GM11168 (cell line): ENCODE data around the gene RFX3.

ENCODE experiments used
- in situ Hi-C: fragments of 300-500 bp; cut with MboI; formaldehyde crosslinking; loops from one replicate; pipeline ENCODE4 v1.12.0; 2022; ENCODE audit warnings: low sequenced_read_pairs; ENCODE audit not compliant: unreplicated experiment

RFX3 gene

DNA sequence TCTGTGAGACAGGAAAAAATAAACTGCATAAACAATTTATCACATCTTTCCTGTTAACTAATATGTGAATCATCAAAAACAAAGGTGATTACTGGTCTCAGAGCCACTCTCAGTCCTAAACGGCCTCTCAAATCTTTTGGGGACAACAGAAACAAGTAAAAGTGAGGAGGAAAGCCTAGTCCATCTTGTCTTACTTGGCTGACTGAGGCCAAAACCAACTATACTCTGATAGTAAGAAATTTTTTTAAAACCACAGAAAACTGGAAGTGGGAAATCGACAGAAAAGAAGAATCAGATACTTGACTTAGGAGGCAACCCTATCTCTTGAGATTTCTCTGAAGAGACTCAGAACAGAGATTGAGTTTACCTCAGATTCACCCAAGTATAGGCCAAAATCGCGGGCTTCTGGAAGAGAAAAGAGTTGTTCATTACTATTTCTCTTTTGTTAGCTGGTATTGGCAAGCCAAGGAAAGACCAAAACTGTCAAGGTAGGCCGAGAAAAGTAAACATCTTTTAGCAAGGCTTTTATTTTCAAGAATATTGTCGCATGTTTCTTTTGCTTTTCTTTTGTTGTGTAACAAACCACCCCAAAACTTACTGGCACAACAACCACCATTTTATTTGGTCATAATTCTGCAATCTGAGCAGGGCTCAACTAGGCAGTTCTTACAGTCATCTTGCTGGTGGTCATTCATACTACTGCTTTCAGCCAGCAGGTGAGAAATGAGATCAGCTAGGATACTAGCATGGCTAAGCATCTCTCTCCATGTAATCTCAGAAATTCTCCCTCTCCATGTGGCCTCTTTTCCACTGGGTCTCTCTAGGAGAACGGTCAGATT lies 46.1 kb downstream of the RFX3 start:
- in situ Hi-C loops, result no loop called here

DNA sequence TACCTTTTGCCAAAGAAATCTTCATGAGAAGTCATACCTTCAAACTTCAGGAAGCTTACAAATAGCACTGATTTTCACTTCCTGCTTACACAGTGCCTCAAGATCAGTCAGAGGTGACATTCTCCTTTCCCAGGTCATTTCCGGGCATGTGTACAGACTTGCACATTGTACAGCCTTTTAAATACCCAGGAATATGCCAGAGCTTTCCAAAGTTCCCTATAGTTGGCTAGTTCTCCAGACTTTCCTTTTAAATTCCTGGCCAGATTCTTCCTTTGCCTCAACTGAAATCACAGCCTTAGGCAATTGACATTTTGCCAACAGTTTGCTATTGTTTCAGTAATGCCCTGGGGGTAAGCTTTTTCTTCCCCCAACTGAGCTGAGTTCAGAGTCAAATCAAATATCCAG lies 47.2 kb downstream of the RFX3 start:
- in situ Hi-C loops, result no loop called here

DNA sequence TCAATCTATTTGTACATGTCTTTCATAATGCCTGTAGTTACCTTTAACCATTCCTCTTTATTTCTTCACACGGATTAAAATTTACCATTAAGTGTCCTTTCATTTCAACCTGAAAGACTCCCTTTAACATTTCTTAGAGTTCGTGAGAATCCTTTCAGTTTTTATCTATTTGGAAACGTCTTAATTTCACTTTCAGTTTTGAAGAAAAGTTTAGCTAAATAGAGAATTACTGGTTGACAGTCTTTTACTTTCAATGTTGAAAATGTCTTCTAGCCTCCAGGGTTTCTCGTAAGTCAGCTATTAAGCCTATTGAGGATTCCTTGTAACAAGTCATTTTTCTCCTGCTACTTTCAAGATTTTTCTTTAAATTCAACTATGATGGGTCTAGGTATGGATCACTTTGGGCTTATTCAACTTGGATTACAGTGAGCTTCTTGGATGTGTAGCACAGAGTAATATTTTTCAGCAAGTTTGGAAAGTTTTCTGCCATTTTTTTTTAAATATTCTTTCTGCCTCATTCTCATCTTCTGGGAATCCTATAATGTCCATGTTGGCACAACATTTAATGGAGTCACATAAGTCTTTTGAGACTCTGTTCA lies 48.5 kb downstream of the RFX3 start:
- in situ Hi-C loops, result no loop called here

DNA sequence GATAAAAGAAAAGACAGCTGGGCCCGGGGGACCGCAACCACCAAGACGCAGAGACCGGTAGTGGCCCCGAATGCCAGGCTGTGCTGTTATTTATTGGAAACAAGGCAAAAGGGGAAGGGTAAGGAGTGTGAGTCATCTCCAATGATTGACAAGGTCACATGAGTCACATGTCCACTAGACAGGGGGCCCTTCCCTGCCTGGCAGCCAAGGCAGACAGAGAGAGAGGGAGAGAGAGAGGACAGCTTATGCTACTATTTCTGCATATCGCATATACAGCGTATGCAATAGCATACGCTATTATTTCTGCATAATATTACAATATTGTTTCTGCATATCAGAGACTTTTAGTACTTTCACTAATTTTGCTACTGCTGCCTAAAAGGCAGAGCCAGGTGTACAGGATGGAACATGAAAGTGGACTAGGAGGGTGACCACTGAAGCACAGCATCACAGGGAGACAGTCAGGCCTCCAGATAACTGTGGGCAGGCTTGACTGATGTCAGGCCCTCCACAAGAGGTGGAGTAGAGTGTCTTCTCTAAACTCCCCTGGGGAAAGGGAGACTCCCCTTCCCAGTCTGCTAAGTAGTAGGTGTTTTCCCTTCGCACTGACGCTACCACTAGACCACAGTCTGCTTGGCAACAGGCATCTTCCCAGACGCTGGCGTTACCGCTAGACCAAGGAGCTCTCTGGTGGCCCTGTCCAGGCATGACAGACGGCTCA lies 50.3 kb downstream of the RFX3 start:
- in situ Hi-C loops, result no loop called here

DNA sequence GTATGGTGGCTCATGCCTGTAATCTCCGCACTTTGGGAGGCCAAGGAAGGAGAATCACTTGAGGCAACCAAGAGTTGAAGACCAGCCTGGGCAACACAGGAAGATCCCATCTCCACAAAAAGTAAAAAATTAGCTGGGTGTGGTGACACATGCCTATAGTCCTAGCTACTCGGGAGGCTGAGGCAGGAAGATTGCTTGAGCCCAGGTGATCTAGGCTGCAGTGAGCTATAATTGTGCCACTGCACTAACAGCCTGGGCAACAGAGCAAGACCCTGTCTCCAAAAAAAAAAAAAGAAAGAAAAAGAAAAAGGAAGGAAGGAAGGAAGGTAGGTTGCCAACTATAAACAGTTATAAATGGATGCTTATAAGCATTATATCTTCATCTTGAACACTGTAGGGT lies 51.0 kb downstream of the RFX3 start:
- in situ Hi-C loops, result loop anchor here (5.0 to 25.0 kb wide), 2 partner anchors 177 to 637 kb away; no protein-coding TSS in a partner anchor

DNA sequence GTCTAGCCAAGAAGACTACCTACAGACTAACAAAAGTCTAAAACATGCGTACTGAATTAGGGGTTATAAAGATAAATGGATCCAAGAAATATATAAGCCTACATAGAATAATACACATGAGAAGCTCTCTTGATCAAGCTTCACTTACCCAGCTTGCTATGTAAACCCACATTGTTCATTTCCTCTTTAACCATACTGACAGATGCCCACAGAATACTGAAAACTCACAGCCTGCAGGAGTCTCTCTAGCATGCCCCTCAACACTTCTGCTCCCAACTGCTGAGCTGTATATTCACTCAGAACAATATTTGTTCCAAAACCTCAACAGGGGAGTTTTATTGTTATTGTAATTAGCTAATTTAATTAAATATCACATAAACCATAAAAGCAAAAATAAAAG lies 52.4 kb downstream of the RFX3 start:
- in situ Hi-C loops, result loop anchor here (5.0 to 25.0 kb wide), 2 partner anchors 179 to 639 kb away; no protein-coding TSS in a partner anchor

DNA sequence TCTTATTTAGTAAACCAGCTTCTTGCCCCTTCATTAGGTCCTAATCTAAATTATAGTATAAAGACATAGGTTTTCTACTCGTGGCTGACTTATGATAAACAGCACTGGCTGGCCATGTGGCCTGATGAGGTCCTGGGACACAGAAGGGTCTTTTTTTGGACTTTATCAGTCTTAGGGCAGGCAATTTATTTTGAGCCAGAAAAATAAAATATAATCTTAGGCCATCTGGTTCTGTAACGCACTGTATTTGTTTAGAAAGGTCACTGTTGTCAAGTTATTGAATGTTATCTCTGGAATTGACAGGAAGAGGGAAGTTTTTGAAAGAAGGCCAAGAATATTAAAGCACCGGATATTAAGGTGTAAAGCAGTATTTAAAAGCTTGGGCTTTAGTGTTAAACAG lies 53.9 kb downstream of the RFX3 start:
- in situ Hi-C loops, result loop anchor here (5.0 to 25.0 kb wide), 2 partner anchors 180 to 640 kb away; no protein-coding TSS in a partner anchor

DNA sequence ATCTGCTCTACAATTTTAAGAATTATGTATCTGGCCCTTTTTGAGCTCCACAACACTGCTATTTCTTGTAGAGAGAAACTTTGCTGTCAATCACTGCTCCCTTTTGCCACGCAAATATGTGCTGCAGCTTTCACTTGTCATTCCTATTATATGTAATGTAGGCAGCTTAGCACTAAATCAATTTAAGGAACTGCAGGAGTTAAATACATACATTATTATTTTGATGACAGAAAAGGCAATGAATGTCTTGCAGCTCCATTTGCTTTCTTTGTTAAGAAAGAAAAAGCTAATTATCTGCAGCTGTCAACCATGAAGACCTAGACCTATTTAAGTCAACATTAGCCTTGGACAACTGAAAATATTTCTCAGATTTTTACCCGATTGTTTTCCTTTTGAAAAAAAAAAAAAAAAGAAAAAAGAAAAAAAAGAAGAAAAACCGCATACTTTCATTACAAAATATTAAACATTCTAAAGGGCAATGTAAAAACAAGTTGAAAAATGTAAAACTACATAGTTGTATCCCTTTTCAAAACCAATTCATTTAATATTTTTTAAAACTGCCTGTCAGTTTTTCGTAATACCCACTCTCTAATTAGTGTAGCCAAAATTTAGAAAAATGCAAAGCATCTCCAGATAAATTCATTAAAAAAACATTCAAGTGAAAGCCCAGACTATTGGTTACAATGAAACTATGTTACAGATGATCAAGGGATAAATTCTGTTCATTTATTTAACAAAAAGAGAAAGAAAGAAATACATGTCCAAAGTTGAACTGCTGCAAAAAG lies 57.2 kb downstream of the RFX3 start:
- in situ Hi-C loops, result loop anchor here (25.0 kb wide), 1 partner anchor 644 kb away; no protein-coding TSS in a partner anchor

DNA sequence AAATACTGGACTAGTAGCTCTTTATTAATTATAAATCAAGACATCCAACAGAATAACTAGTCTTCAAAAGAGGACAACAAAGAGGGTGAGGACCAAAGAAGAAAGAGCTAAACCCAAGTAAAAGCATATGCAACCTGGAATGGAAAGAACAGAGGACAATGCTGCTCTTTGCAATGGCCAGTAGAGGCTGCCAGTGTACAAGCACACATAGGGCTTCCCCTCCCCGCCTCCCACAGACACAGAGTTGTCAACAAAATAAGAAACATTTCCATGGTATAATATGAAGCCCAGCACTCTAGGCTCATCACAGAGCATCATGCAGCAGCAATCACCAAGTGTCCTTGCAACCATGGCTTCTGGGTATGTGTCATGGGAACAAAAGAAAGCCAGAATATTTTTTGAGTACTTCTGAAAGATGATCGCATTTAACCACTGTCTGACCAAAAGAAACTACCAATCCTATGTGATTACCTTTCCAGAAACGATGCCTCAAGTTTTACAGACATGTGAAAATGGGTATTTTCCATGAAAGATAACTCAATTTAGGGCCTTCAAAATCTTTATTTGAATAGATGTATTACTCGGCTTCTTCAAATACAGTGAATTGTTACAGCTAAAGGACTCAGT lies 58.1 kb downstream of the RFX3 start:
- in situ Hi-C loops, result loop anchor here (25.0 kb wide), 1 partner anchor 645 kb away; no protein-coding TSS in a partner anchor

DNA sequence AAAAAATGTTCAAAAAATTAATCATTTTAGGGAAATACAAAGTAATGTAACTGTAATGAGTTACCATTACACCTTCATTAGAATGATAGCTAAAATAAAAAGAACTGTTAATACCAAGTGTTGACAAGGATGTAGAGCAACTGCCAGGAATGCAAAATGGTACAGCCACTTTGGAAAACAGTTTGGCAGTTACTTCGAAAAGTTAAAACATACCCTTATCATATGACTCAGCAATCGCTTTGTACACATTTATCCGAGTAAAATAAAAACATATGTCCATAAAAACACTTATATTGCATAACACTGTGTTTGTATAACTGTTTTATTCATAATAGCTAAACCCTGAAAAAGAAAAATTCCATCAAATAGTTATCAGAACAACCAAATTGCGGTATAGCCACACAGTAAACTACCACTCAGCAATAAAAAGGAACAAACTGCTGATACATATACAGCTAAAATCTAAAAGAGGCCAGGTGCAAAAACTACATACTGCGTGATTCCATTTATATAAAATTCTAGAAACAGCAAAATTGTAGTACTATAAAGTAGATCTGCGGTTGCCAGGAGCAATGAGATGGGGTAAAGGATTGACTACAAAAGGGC lies 61.7 kb downstream of the RFX3 start:
- in situ Hi-C loops, result loop anchor here (25.0 kb wide), 1 partner anchor 648 kb away; no protein-coding TSS in a partner anchor

DNA sequence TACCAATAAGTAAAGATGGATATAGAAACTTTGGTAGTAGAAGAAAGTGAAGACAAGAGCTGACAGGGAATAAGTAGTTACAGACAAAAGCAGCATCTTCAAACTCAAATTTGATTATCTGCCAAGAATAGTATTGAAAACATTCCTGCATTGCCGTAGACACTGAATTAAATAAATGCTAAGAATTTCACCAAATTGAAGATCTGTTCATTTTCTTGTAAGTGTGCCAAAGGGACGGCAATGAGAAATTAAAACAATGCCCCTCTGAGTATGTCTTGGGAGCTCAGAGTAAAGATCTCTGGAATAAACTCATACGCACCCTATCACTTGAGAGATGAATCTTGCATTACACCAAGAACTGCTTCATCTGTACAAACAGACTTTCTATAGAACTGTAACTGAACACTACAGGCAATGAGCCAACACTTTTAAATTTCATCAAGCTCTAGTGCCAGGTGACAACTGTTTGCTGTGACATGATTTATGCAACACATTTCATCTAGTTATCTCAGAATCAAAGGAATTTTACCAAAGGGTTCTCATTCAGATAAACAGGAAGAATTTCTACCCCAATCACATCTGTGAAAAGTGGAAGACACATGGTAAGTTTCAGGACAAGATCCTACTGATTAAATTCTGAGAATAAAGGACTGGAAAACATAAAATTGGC lies 66.9 kb downstream of the RFX3 start:
- in situ Hi-C loops, result loop anchor here (10.0 to 25.0 kb wide), 2 partner anchors 276 to 653 kb away; no protein-coding TSS in a partner anchor

DNA sequence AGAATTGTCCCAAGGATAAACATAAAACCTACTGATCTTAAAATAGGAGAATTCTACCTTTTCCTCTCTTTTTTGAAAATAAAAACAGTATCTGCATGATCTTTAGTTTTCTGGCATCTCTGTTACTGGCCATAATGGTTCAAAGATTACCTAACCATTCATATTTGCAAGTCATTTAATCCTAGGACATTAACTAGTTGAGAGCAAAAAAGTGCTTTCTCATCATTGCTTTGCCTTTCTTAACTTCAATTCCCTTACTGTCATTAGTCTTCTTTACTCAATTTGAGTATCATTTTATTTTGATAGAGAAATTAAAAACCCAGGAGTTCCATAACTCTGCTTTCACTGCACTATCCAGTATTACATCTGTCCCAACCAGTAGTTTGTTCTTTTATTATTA lies 68.6 kb downstream of the RFX3 start:
- in situ Hi-C loops, result loop anchor here (10.0 to 25.0 kb wide), 2 partner anchors 278 to 655 kb away; no protein-coding TSS in a partner anchor

DNA sequence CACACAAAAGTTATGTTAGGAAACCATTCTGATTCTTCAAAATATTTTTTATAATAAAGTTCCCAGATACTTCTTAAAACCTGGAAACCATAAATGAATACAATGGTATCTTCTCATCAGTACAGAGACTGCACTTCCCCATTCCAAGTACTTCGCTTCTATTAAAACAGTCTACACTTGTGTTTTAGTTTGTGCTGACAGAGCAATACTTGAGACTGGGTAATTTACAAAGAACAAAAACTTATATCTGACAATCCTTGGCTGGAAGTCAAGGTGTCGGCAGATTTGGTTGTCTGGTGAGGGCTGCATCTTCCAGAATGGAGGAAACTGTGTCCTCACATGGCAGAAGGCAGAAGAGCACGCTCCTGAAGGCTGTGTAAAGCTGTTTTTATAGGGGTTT lies 70.1 kb downstream of the RFX3 start:
- in situ Hi-C loops, result loop anchor here (10.0 to 25.0 kb wide), 2 partner anchors 279 to 657 kb away; no protein-coding TSS in a partner anchor

DNA sequence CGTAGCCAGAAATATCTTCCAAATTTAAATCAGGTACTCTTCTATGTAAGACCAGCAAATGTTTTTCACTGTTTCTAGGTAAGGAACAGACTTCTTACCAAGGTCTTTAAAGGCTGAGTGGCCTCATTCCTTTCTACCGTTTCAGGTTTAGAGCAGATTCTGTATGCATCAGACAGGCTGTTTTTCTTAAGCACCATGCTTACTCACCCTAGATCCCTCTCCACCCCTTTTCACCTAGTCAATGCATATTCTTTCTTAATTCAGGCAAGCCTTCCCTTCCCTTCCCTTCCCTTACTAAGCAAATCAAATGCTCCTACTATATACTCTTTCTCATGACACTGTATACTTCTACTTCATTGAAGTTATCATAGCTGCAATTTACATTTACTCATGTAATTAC lies 70.7 kb downstream of the RFX3 start:
- in situ Hi-C loops, result loop anchor here (10.0 to 25.0 kb wide), 2 partner anchors 280 to 657 kb away; no protein-coding TSS in a partner anchor

DNA sequence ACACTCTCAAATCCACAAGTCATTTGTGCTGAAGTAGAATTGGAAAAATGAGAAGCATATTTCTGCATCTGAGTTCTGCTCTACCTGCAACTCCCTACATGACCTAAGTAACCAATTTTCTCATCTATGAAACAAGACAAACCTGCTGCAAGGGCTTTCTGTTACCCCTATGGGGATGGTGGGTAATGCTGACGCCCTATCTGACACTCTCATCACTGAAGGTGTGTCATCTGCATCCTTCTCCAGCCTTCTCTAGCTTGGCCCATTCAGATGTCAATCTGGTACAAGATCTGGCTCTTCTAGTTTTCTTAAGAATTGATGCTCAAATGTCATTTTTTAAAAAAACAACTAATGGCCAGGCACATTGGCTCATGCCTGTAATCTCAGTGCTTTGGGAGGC lies 73.8 kb downstream of the RFX3 start:
- in situ Hi-C loops, result loop anchor here (10.0 to 25.0 kb wide), 2 partner anchors 283 to 660 kb away; no protein-coding TSS in a partner anchor

DNA sequence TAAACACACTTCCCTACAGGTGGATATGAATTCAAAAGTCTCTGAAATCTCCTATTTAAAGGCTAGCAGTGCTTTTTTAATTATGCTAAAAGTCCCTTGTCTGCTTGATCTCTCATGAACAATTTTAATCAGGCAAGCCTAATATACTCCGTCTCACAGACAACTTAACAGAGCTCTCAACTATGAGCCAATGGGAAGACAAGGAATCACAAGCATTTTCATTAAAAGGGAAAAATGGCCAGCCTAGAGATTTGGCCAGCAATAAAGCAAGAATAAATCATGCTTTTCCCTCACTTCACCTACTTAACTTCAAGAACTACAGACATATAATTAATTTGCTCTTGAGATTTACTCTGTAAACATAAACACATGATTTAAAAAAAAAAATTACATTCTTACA lies 78.0 kb downstream of the RFX3 start:
- in situ Hi-C loops, result loop anchor here (10.0 to 25.0 kb wide), 2 partner anchors 193 to 585 kb away; no protein-coding TSS in a partner anchor

DNA sequence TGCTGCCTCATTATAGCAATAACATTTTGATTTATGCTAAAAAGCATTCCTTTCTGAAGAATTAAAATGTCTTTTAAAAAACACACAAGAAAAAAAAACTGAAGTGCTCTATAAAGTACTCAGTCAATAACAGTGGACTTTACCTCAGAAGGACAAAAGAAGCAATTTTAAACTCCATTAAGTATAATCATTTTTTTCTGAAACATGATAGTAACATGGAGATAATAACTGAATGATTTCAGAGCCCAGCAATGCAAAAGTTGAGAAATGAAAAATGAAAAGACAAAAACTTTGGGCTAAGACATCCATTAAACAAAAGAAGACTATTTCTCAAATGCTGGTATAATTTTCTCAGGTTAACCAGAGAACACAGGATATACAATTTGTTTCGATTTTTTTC lies 78.7 kb downstream of the RFX3 start:
- in situ Hi-C loops, result loop anchor here (10.0 to 25.0 kb wide), 2 partner anchors 192 to 585 kb away; no protein-coding TSS in a partner anchor

DNA sequence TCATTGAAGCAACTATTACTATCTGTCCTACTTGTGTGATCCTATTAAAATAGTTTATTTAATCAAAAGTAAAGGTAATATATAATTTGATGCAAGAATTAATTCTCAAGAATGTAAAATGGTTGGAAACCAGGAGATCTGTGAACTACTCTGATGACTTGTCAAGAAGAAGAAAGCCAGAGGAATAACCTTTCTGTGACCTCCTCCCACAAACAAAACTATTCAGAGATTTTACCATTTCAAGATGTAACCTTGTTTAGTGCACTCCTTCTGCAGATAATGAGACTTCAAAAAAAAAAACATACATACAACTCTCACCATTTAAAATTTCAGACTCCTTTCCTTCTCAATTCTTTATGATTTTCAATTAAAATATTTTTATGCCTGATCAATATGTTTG lies 79.5 kb downstream of the RFX3 start:
- in situ Hi-C loops, result loop anchor here (10.0 to 25.0 kb wide), 2 partner anchors 192 to 584 kb away; no protein-coding TSS in a partner anchor
